ENCODE measurements around the gene LRRC8B. TPM values are rescaled to one million over a fixed set of nuclear protein-coding genes. Genes with fewer than 3 reads are reported as not detected.

LRRC8B gene
- total RNA-seq, 1 experiment from 2014 or later = 9.7 TPM

DNA sequence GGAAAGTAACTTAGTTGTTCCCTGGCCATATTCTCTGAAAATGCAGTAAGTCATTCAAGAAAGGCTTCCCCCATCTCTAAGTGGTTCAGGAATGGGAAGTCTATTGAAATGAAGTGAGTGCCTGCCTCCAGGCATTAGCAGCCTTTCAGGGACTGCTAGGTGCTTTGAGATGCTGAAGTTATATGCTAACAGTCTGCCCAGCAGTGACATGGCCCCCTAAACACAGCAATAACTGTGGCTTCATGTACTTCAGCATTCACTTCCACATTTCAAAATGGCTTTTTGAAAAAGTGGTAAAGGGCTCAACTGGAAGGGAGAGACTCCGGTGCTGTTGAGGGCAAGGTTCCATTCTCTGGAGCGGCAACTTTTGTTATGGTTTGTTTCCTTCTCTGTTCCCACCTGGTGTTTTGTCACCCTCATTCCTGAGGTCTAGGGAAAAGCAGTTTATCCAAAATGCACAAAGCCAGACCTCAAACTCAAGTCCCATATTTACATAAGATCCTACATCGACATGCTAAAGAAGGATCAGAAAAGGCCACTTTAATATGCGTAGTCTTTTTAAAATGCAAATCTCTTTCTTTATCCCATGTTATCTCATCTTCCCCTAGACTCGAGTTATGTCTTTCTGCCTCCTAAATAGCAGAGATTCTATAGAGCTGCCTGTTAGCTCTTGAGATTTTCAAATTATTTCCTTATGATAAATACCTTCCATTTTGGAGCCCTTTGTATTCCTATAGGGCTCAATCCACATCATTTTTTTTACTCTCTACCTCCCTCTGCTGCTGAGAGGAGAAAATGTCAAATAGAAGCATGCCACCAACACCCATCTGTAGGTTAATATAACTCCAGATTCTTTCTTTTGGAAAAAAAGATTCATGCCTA is 74.1 kb downstream of the LRRC8B start:
- CTCF ChIA-PET = interaction anchor here (0.6 to 4.9 kb wide), 25 partner anchors 8 to 945 kb away, joined by 3 to 58 read pairs (median 4); no protein-coding TSS in a partner anchor
- peaks cover 21% of the 10 kb centered on the region for H3K4me1 Mint-ChIP-seq (ENCODE audit: insufficient read depth, unreplicated experiment)
- H3K27me3 Mint-ChIP-seq (ENCODE audit: insufficient read depth, unreplicated experiment) = no peaks in the 10 kb centered on the region

DNA sequence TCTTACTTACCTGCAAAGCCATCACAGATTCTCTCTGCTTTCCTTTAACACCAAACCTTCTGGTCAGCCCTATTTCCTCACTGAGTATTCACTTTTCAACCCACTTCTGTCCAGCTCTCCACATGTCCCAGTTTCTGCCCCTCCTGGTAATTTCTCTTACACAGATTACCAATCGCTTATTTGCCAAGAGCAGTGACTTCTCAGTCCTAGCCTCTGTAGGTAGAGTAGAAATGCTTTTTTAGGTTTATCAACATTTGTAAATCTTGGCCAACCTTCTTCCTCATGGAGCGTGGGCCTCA is 74.7 kb downstream of the LRRC8B start:
- intact Hi-C loops (cut with micrococcal nuclease) = loop anchor here (1.0 kb wide), 3 partner anchors 79 to 164 kb away; no protein-coding TSS in a partner anchor
- ChIA-PET CTCF (interaction anchor here (0.7 to 4.9 kb wide), 17 partner anchors 9 to 946 kb away, joined by 3 to 58 read pairs (median 5); no protein-coding TSS in a partner anchor), POLR2A (interaction anchor here (1.0 kb wide), 2 partner anchors 17 to 114 kb away, joined by 4 read pairs; no protein-coding TSS in a partner anchor)
- no peak for DNase-seq (ENCODE audit: unreplicated experiment)
- H3K27ac Mint-ChIP-seq (ENCODE audit: low read depth, unreplicated experiment) = no peak overlapping the region
- TF ChIP-seq, protein P1, sequence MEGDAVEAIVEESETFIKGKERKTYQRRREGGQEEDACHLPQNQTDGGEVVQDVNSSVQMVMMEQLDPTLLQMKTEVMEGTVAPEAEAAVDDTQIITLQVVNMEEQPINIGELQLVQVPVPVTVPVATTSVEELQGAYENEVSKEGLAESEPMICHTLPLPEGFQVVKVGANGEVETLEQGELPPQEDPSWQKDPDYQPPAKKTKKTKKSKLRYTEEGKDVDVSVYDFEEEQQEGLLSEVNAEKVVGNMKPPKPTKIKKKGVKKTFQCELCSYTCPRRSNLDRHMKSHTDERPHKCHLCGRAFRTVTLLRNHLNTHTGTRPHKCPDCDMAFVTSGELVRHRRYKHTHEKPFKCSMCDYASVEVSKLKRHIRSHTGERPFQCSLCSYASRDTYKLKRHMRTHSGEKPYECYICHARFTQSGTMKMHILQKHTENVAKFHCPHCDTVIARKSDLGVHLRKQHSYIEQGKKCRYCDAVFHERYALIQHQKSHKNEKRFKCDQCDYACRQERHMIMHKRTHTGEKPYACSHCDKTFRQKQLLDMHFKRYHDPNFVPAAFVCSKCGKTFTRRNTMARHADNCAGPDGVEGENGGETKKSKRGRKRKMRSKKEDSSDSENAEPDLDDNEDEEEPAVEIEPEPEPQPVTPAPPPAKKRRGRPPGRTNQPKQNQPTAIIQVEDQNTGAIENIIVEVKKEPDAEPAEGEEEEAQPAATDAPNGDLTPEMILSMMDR (IDR thresholded peaks at IDR 0.05; ENCODE audit: unreplicated experiment) = no peak
- no peaks in the 10 kb centered on the region for H3K36me3 Mint-ChIP-seq (ENCODE audit: insufficient read depth, unreplicated experiment)
- BruUV-seq (replicated peaks) = no TSS peak
- no peaks in the 10 kb centered on the region for H3K27me3 Mint-ChIP-seq (ENCODE audit: insufficient read depth, unreplicated experiment)
- no peak overlapping the region for H3K4me3 Mint-ChIP-seq (ENCODE audit: unreplicated experiment)
- no peaks in the 10 kb centered on the region for H3K9me3 Mint-ChIP-seq (ENCODE audit: unreplicated experiment)
- H3K4me1 Mint-ChIP-seq (ENCODE audit: insufficient read depth, unreplicated experiment) = peaks cover 21% of the 10 kb centered on the region

More for the DNA sequence above, 74.1 kb downstream of the LRRC8B start:
- DNase-seq (ENCODE audit: unreplicated experiment) = peak; percentile 61
- intact Hi-C loops (cut with micrococcal nuclease) = loop anchor here (1.0 kb wide), 3 partner anchors 78 to 165 kb away; no protein-coding TSS in a partner anchor
- no TSS peak for BruUV-seq (replicated peaks)
- no peak overlapping the region for H3K27ac Mint-ChIP-seq (ENCODE audit: low read depth, unreplicated experiment)
- no peaks in the 10 kb centered on the region for H3K36me3 Mint-ChIP-seq (ENCODE audit: insufficient read depth, unreplicated experiment)
- H3K4me3 Mint-ChIP-seq (ENCODE audit: unreplicated experiment) = no peak overlapping the region
- TF ChIP-seq, protein P1 (IDR thresholded peaks at IDR 0.05; ENCODE audit: unreplicated experiment) = peak; percentile 53
- H3K9me3 Mint-ChIP-seq (ENCODE audit: unreplicated experiment) = no peaks in the 10 kb centered on the region
- POLR2A ChIA-PET = interaction anchor here (1.0 kb wide), 2 partner anchors 17 to 113 kb away, joined by 4 read pairs; no protein-coding TSS in a partner anchor

DNA sequence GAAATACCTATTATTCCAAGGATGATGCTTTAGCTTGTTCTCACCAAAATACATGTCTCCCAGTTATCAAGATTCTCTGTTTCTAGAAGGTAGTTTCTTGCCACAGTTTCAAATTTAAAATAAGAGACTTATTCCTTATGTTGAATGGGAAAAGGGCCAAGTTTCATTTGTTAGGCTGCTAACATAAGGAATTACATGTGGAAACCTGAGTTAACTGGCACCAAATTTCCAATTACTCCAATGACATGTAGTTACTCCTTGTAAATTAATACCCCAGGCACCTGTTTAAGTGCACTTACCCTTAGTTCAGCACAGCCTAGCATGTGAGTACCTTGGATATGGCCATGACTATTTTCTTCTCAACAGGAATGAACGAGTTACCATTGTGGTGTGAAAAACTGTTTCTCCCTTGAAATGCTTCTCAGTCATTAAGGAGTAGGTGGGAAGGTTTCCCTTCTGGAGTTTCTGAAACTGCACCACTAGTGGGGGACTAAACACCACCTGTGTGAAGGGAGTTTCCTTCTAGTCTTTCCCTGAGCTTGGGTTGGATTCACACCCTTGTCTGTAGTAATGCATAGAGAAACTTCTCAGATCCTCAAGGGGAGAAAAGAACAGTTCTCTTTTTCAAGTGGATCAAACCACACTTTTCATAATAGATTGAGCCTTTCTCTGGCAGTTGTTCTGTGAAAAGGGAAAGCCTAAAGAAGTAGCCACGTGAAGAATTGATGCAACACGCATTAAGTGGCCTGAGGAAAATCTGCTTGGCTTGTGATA is 76.0 kb downstream of the LRRC8B start:
- CTCF ChIA-PET = interaction anchor here (0.5 to 6.5 kb wide), 14 partner anchors 9 to 617 kb away, joined by 3 to 58 read pairs (median 6); no protein-coding TSS in a partner anchor

More for the DNA sequence above, 76.0 kb downstream of the LRRC8B start:
- no peak overlapping the region for H3K4me3 Mint-ChIP-seq (ENCODE audit: unreplicated experiment)
- POLR2A ChIA-PET = no interaction called here
- no TSS peak for BruUV-seq (replicated peaks)
- no peaks in the 10 kb centered on the region for H3K36me3 Mint-ChIP-seq (ENCODE audit: insufficient read depth, unreplicated experiment)
- H3K27ac Mint-ChIP-seq (ENCODE audit: low read depth, unreplicated experiment) = no peak overlapping the region
- H3K4me1 Mint-ChIP-seq (ENCODE audit: insufficient read depth, unreplicated experiment) = peaks cover 33% of the 10 kb centered on the region
- no peak for DNase-seq (ENCODE audit: unreplicated experiment)
- intact Hi-C loops (cut with micrococcal nuclease) = no loop called here
- H3K27me3 Mint-ChIP-seq (ENCODE audit: insufficient read depth, unreplicated experiment) = no peaks in the 10 kb centered on the region
- TF ChIP-seq, protein P1 (IDR thresholded peaks at IDR 0.05; ENCODE audit: unreplicated experiment) = no peak
- no peaks in the 10 kb centered on the region for H3K9me3 Mint-ChIP-seq (ENCODE audit: unreplicated experiment)

Measured in MCF 10A (cell line).